Keratinocyte (primary cell): Measurements from ENCODE around the gene HSBP1. TPM values are rescaled to one million over a fixed set of nuclear protein-coding genes. Genes with fewer than 3 reads are reported as not detected.

Source experiments
- DNase-seq: peaks from one replicate; pipeline ENCODE4 v3.0.0-alpha.2; 2011; ENCODE audit warnings: low read depth, missing footprints, low spot score
- FAIRE-seq: peaks from 2 replicates; lab custom pipeline; 2011; peaks lifted over from hg19 to GRCh38; lab: Jason Lieb, UNC
- H2AFZ ChIP-seq: 2 replicates; pipeline ENCODE4 v1.6.0; 2012; ENCODE audit warnings: low read length, control low read depth, inconsistent platforms; ENCODE audit not compliant: control insufficient read depth
- H3K27ac ChIP-seq: 2 replicates; pipeline ENCODE4 v1.5.1; 2011; ENCODE audit warnings: low read length; ENCODE audit not compliant: control insufficient read depth, insufficient read depth
- H3K27me3 ChIP-seq: 3 replicates; pipeline ENCODE4 v1.6.0; 2011; ENCODE audit warnings: low read length; ENCODE audit not compliant: control insufficient read depth, insufficient read depth; ENCODE audit errors: extremely low read depth
- H3K36me3 ChIP-seq, 2 experiments: 2 replicates in 1 of 2; 3 replicates in 1 of 2; pipeline ENCODE4 v1.5.1; 2011; ENCODE audit warnings: low read length in 2 of 2, mild to moderate bottlenecking in 1 of 2; ENCODE audit not compliant: control insufficient read depth in 2 of 2, insufficient read depth in 2 of 2; ENCODE audit errors: extremely low read depth in 1 of 2
- H3K4me1 ChIP-seq: 3 replicates; pipeline ENCODE4 v1.5.1; 2011; ENCODE audit warnings: low read length; ENCODE audit not compliant: control insufficient read depth, insufficient read depth; ENCODE audit errors: extremely low read depth
- H3K4me2 ChIP-seq: 3 replicates; pipeline ENCODE4 v1.6.0; 2011; ENCODE audit warnings: low read depth, low read length; ENCODE audit not compliant: control insufficient read depth, insufficient read depth; ENCODE audit errors: extremely low read depth
- H3K4me3 ChIP-seq, 3 experiments: fragments of 200-600 bp in 1 of 3; sonication (generic) in 1 of 3; 2 replicates in 2 of 3; 3 replicates in 1 of 3; pipeline ENCODE4 v1.5.1; 2011 to 2016; ENCODE audit warnings: low read length in 3 of 3, mild to moderate bottlenecking in 3 of 3, control low read depth in 2 of 3, inconsistent platforms in 1 of 3, low read depth in 1 of 3, mixed read lengths in 1 of 3, mixed run types in 1 of 3, moderate library complexity in 1 of 3; ENCODE audit not compliant: control insufficient read depth in 2 of 3, insufficient read depth in 2 of 3; ENCODE audit errors: extremely low read depth in 1 of 3
- H3K79me2 ChIP-seq: 2 replicates; pipeline ENCODE4 v1.6.0; 2012; ENCODE audit warnings: low read length; ENCODE audit not compliant: control insufficient read depth, insufficient read depth
- H3K9ac ChIP-seq: 3 replicates; pipeline ENCODE4 v1.6.0; 2011; ENCODE audit warnings: low read length; ENCODE audit not compliant: control insufficient read depth, insufficient read depth; ENCODE audit errors: extremely low read depth
- H3K9me1 ChIP-seq: 3 replicates; pipeline ENCODE4 v1.6.0; 2011; ENCODE audit warnings: low read length; ENCODE audit not compliant: control insufficient read depth, insufficient read depth; ENCODE audit errors: extremely low read depth
- H3K9me3 ChIP-seq: 2 replicates; pipeline ENCODE4 v1.5.1; 2012; ENCODE audit warnings: low read depth, low read length; ENCODE audit not compliant: control insufficient read depth
- H4K20me1 ChIP-seq: 3 replicates; pipeline ENCODE4 v1.6.0; 2011; ENCODE audit warnings: low read length; ENCODE audit not compliant: control insufficient read depth, insufficient read depth; ENCODE audit errors: extremely low read depth
- CTCF ChIP-seq, 3 experiments: IDR thresholded peaks in 1 of 3; conservative IDR thresholded peaks in 1 of 3; optimal IDR thresholded peaks in 1 of 3; 2 replicates in 2 of 3; 3 replicates in 1 of 3; pipeline versions ENCODE3 to v1.5.1; 2011; ENCODE audit warnings: low read length in 3 of 3, mild to moderate bottlenecking in 3 of 3, moderate library complexity in 2 of 3, control low read depth in 1 of 3, inconsistent platforms in 1 of 3; ENCODE audit not compliant: insufficient read depth in 2 of 3; ENCODE audit errors: extremely low read depth in 1 of 3
- EZH2 ChIP-seq: IDR thresholded peaks from one replicate; pipeline ENCODE4 v1.6.1; 2012; ENCODE audit warnings: inconsistent platforms, mild to moderate bottlenecking, low read length, moderate library complexity
- dilution Hi-C: fragments of 300-500 bp; cut with MboI; formaldehyde crosslinking; loops from one replicate; pipeline ENCODE4 v1.7.0; 2020; ENCODE audit warnings: low sequenced_read_pairs; ENCODE audit not compliant: extremely low pct_ligation_motif_present
- polyA plus RNA-seq, 5 experiments: library from polyadenylated mRNA; depleted of rRNA in 3 of 5; stranded (reverse) in 3 of 5; stranded (forward) in 1 of 5; unstranded in 1 of 5; fragments of >200 nt; gene quantifications; 1 replicate in 1 of 5; 2 replicates in 3 of 5; 3 replicates in 1 of 5; pipeline versions ENCODE4 v1.2.1 to v1.2.3, GENCODE V29; 2011 to 2012; ENCODE audit warnings: missing spikeins in 2 of 5, low read depth in 1 of 5, low replicate concordance in 1 of 5

The HSBP1 gene
- polyA plus RNA-seq, 1 donor (not counting 4 experiments of a cell fraction or from before 2014, with no cell fraction given): 264 TPM

GRCh38 chr16:83797013-83797412 lies 10.8 kb upstream of the HSBP1 start:
- Histone ChIP-seq H3K79me2 (no peaks in the 10 kb centered on the region), H3K27me3 (no peaks in the 10 kb centered on the region), H3K9me3 (no peaks in the 10 kb centered on the region), H3K9ac (no peak overlapping the region), H3K27ac (no peak overlapping the region), H2AFZ (no peak overlapping the region), H4K20me1 (no peaks in the 10 kb centered on the region), H3K4me2 (no peak overlapping the region), H3K4me1 (peaks cover 7% of the 10 kb centered on the region), H3K36me3 (no peaks in the 10 kb centered on the region), H3K4me3 (no peak overlapping the region), H3K9me1 (no peaks in the 10 kb centered on the region)
- TF ChIP-seq EZH2 (no peak), CTCF (optimal IDR thresholded peaks at IDR 0.05 in 1 of 3, IDR thresholded peaks at IDR 0.05 in 1 of 3, conservative IDR thresholded peaks at IDR 0.05 in 1 of 3; ENCODE audit: extremely low read depth in 1 of 3, insufficient read depth in 2 of 3, low read length in 3 of 3) (no peak)
- FAIRE-seq (no peak), DNase-seq (no peak)
- dilution Hi-C loops: no loop called here

GRCh38 chr16:83799336-83799735 lies 8.4 kb upstream of the HSBP1 start:
- no peaks in the 10 kb centered on the region for H4K20me1 ChIP-seq
- no peak overlapping the region for H3K4me3 ChIP-seq
- H2AFZ ChIP-seq: no peak overlapping the region
- no peak overlapping the region for H3K4me2 ChIP-seq
- FAIRE-seq (no peak), DNase-seq (no peak)
- dilution Hi-C loops: no loop called here
- H3K79me2 ChIP-seq: no peaks in the 10 kb centered on the region
- H3K36me3 ChIP-seq: no peaks in the 10 kb centered on the region
- H3K27me3 ChIP-seq: no peaks in the 10 kb centered on the region
- H3K9me3 ChIP-seq: no peaks in the 10 kb centered on the region
- H3K9ac ChIP-seq: no peak overlapping the region
- no peak overlapping the region for H3K27ac ChIP-seq
- no peak for TF ChIP-seq CTCF (optimal IDR thresholded peaks at IDR 0.05 in 1 of 3, IDR thresholded peaks at IDR 0.05 in 1 of 3, conservative IDR thresholded peaks at IDR 0.05 in 1 of 3; ENCODE audit: extremely low read depth in 1 of 3, insufficient read depth in 2 of 3, low read length in 3 of 3)
- no peak for TF ChIP-seq EZH2
- peaks cover 15% of the 10 kb centered on the region for H3K4me1 ChIP-seq
- no peaks in the 10 kb centered on the region for H3K9me1 ChIP-seq
